GM12874 (cell line): Measurements from ENCODE around the gene CDH4.

ENCODE experiments used
- TF ChIP-seq, protein P1 (sequence below): IDR thresholded peaks from 2 replicates; pipeline ENCODE4 v1.5.1; 2011; ENCODE audit warnings: low read depth, mild to moderate bottlenecking, control low read depth, low read length, moderate library complexity; ENCODE audit not compliant: insufficient read depth

The CDH4 gene

DNA sequence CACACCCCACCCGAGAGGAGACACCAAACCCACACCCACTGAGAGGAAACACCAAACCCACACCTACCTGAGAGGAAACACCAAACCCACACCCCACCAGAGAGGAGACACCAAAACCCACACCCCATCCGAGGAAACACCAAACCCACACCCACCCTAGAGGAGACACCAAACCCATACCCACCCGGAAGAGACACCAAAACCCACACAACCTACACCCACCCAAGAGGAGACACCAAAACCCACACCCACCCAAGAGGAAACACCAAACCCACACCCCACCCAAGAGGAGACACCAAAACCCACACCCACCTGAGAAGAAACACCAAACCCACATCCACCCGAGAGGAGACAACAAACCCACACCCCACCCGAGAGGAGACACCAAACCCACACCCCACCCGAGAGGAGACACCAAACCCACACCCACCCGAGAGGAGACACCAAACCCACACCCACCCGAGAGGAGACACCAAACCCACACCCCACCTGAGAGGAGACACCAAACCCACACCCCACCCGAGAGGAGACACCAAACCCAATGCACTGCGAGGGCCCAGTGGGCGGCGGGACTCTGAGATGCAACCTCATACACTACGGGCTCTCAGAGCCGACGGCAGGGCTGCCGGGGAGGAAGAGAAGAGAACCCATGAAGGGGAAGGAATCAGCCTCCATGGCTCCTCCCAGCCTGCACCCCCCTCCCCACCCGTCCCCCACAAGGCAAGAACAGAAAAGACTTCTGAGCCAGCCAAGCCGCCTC lies 730.3 kb downstream of the CDH4 start:
- TF ChIP-seq, protein P1, sequence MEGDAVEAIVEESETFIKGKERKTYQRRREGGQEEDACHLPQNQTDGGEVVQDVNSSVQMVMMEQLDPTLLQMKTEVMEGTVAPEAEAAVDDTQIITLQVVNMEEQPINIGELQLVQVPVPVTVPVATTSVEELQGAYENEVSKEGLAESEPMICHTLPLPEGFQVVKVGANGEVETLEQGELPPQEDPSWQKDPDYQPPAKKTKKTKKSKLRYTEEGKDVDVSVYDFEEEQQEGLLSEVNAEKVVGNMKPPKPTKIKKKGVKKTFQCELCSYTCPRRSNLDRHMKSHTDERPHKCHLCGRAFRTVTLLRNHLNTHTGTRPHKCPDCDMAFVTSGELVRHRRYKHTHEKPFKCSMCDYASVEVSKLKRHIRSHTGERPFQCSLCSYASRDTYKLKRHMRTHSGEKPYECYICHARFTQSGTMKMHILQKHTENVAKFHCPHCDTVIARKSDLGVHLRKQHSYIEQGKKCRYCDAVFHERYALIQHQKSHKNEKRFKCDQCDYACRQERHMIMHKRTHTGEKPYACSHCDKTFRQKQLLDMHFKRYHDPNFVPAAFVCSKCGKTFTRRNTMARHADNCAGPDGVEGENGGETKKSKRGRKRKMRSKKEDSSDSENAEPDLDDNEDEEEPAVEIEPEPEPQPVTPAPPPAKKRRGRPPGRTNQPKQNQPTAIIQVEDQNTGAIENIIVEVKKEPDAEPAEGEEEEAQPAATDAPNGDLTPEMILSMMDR, result no peak

- TF ChIP-seq, protein P1, result no peak
Observed at GRCh38 chr20:61982951-61983315, 730.9 kb downstream of the CDH4 start.

DNA sequence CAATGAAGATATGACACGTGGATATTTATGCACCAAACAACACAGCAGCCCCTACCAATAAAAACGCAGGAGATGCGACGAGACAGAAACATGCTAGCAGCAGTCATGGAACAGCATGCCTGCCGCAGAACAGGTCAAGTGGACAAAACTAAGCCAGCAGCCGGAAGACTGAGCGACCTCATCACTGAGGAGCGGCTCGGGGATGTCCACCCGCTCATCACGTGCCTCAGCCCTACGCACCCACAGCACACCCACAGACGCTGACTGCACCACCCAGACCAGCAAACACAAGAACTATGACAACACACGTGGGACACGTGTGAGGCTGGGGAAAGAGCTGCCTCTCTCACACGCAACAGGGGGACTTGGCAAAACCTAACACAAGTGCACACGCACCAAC lies 731.9 kb downstream of the CDH4 start:
- TF ChIP-seq, protein P1, result no peak

GRCh38 chr20:61985096-61985495 lies 733.0 kb downstream of the CDH4 start:
- TF ChIP-seq, protein P1, result no peak

- TF ChIP-seq, protein P1, result no peak
Observed at GRCh38 chr20:61986762-61987321, 734.8 kb downstream of the CDH4 start.

DNA sequence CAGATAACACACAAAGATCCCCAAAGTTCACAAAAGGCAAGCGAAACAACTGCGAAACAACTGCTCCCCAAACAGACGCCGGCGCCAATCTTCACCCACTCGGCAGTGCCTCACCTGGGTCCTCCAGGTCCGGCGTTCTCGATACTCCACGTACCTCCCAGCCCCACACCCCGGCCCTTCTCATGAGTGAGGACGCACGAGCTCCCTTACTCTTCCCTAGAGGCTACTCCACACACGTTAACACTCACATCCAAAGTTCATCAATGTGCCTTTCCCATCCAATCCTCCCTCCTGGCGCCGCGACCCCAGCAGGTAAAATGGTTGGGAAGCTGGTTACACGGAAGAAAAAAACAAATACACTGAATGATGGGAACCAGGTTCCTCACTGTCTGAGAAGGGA lies 736.6 kb downstream of the CDH4 start:
- TF ChIP-seq, protein P1, result no peak

DNA sequence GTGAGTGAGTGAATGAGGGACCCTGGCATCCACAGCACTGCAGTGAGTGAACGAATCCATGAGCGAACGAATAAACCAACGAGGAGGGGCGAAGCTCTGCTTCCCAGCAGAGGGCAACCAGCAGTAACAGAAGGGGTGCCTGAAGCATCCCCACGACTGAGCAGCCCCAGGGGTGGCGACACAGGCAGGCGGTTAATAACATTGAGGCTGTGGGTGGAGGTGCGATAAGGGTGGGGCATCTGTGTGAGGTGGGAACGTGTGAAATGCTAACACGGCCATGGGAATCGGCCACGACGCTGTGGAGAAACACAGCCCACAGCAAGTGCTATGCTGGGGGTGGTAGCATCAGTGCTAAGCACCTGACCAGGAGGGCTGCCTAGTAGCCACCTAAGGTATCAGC lies 737.7 kb downstream of the CDH4 start:
- TF ChIP-seq, protein P1, result no peak
